GM18508 (cell line): ENCODE measurements around the gene CBY1.

Source experiments
- ATAC-seq: cut with Tn5 transposase; IDR thresholded peaks from one replicate; pipeline ENCODE4 v1.9.1; 2021; ENCODE audit warnings: moderate number of reproducible peaks; ENCODE audit not compliant: insufficient read depth, unreplicated experiment

CBY1 gene

DNA sequence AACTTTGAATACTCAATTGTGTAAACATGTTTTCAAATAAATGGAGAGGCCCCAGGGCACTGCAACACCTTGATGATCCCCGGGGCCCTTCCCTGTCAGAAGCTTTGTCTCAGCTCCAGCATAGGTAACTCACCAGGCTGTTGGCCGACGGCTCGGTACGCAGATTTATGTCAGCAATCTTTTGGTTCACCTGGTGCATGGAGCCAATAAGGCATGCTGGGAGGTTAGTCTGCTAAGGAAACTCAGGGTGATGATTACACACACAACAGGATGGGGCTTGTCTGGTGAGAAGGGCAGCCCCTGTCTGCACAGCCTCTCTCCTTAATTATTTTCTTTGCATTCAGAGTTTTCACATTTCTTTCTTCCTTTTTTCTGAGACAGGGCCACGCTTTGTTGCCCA, 11.0 kb upstream of the CBY1 start:
- no peak for ATAC-seq

DNA sequence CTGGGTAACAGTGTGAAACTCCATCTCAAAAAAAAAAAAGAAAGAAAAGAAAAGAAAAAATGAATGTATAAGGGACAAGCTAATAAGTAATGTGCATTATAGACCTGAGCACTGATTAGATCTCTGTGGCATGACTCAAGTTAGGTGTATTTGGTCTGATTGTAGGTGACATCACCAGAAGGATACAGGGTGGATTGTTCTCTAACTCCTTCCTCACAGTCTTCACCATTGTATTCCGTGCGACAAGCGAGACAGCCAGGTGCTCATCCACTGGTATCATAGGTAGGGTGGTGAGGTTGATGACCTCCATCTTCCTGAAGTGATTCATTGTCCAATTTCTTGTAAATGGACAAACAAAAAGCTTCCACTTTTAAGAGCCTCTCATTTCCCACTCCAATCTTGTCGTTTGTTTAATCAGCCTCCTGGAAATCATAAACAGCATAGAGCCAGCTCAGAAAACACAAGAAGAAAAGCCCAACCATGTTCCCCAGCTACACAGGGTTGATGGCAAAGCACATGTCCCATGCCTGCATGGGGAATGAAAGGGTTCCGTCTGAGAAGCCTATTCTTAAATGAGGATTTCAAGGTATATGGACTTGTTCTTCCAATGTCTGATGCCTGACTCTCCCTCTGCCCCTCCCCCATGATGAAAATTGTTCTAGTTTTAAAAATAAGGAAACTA, 6.5 kb upstream of the CBY1 start:
- ATAC-seq: no peak

DNA sequence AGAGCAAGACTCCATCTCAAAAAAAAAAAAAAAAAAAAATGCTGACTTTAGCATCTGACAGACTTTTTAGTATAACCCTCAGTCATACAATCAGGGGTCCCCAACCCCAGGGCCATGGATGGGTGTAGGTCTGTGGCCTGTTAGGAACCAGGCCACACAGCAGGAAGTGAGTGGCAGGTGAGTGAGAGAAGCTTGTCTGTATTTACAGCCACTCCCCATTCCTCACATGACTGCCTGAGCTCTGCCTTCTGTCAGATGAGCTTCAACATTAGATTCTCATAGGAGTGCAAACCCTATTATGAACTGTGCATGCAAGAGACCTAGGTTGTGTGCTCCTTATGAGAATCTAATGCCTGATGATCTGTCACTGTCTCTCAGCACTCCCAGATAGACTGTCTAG, 3.6 kb upstream of the CBY1 start:
- no peak for ATAC-seq

DNA sequence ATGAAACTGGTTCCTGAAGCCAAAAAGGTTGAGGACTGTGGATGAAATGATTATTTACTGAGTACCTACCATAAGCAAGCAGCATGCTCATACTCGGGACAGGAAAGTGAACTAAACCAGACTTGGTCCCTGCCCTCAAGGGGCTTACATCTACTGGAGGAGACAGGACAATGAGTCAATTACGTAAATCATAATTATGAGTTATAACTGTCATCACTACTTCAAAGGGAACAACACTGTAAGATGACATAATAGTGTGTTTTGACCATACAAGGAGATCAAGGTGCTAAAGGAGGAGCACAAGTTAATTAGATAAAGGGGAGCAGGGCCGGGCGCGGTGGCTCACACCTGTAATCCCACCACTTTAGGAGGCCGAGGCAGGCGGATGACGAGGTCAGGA, 2.7 kb upstream of the CBY1 start:
- ATAC-seq: no peak

DNA sequence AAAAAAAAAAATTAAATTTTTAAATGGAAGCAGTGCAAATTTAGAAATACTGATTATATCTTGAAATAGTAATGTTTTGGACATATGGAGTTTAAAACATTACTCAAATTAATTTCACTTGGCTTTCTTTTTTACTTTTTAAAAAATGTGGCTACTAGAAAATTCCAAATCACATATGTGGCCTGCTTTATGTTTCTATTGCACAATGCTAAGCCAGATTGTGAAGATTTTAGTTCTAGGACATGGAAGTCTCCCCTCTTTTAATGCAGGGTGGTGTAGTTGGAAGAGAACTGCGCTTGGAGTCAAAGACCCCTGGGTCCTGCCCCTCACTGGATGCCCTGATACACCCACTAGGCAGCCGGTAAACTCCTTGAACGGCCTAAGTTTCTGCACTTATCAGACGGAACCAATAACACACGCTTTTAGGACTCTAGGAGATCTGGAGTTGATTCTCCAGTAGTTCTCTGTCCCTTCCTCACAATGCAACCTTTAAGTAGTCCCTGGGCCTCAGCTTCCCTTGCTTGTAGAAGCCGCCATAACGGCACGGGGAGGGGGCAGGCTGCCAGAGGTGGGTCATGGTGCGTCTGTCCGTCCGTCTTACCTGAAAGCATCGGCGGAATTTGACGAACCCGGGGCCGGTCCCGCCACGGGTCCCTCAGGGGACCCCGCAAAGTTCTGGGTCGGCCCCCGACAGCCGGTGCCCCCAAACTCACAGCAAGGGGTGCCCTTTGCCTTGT, 751 bp upstream of the CBY1 start:
- no peak for ATAC-seq

DNA sequence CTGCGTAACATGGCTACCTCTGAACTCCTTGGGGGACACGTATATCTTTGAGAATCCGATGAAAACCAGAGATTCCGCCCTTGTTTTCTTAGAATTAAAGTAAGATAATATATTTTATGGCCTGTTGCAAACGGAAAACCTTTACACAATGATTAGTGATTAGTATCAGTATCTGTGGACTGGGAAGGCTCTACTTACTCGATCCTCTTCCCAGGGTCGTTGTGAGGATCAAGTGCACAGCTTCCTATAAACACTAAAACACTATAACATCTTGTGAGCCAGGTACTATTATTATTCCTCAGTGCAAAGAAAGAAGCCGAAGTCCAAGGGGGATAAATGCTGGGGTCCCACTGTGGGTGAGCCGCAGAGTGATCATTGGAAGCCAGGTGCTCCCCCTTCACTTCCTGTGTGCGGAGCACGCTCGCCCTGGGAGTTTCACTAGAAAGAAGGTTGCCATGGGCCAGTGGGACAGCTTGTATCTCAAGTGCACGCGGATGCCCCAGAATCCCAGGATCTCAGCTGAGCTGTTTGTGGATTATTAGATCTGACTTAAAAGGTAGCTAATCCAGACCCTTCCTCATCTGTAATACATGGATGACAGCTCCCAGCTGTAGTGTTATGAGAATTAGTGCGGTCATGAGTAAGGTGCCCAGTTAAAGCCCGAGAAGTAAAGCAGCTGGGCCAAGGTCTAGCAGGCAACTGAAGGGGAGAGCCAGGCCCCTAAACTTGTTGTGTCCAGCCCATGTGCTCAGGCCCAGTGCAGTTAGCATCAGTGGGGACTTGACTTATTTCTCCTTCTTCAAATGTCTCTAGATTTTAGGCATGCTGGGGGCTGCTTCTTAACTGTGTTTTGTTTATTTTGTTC, 839 bp downstream of the CBY1 start:
- no peak for ATAC-seq

DNA sequence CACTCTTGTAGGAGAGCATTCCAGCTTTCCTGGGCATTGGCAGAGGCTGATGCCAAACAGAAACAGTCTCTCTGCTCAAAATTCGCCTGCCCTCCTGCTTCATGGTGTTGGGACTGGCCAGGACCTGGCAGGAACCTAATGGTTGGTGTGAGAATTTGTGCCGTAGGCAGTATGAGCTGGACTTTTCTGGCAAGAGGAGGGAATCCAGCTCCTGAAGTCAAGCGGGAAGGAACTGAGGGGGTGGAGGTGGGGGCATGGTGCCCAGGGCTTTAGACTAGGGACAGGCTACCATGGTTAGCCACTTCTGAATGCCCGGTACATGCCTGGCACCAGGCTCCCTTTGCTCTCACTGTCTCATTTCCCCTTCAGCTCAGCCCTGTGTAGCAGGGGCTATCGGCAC, 18.4 kb downstream of the CBY1 start:
- no peak for ATAC-seq

DNA sequence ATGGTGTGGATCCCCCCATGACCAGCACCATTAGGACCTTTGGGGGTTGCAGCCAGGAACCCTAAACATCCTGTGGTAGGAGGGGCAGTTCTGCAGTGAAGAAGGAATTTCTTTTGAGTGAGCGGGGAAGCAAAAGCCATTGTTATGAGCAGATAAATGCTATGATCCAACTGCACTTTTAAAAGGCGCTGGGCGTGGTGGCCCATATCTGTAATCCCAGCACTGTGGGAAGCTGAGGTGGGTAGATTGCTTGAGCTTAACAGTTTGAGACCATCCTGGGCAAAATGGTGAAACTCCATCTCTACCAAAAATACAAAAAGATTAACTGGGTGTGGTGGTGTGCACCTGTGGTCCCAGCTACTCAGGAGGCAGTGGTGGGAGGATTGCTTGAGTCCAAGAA, 19.4 kb downstream of the CBY1 start:
- ATAC-seq: no peak

DNA sequence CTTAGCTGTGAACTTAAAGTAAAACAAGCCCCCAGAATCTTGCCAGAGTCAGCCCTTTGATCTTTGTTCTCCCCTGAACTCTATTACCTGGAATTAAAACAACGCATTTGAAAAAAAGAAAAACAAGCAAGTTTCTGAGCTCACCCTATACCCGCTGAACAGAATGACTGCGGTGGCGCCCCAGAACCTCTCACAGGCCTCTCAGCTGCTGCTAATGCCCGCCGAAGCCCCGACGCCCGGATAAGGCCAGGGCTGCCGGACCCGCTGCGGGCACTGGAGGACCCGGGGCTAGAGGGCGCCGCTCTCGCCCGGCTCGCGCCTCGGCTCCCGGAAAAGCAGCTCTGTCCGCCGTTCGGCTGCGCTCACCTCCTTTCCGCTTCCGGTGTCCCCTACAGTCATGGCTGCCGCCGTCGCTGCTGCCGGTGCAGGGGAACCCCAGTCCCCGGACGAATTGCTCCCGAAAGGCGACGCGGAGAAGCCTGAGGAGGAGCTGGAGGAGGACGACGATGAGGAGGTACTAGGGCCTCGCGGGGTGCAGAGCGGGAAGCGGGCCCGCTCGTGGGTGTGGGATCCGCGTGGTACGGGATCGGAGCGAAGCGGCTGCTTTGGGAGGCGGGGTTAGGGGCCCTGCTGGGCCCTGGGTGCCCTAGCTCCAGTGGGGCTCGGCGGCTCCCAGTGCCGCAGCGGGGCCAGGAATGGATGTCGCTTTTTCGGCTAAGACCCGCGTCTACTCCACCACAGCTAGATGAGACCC, 25.3 kb downstream of the CBY1 start, which contains the start of gene TOMM22:
TOMM22 (plus strand) TSS at position 376 of the 754 bp plus-strand sequence; CDS start at position 398, 22 bp downstream.
- no peak for ATAC-seq

DNA sequence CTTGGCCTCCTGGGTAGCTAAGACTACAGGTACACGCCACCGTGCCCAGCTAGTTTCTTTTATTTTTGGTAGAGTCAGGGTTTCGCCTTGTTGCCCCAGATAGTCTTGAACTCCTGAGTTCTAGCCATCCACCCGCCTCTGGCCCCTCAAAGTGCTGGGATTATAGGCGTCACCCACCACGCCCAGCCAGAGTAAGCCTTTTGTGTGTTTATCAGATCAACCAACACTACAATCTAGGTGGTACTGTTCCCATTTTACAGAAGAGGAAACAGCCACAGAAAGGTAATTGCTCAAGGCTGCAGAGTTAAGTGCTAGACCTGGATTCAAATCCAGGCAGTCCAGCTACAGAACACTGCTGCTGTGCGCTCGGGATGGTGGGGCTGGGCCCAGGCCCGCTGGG, 28.5 kb downstream of the CBY1 start:
- no peak for ATAC-seq

DNA sequence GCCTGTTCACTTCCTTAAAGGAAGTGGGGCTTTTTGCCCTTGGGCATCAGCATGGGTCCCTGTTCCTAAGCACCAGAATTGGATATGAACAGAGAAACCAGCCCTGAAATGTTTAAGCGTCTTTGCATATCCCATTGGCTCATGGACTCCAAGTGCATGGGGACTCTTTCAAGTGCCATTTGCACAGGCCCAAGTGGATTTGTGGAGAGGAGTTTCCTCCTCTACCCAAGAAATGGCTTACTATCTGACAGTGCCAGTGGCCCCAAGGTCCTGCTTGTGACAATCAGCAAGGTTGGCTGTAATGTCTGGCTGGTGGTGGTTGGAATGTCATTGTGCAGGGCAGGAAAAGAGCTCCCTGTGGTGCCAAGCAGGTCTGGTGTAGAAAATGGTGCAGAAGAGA, 29.3 kb downstream of the CBY1 start:
- ATAC-seq: no peak

DNA sequence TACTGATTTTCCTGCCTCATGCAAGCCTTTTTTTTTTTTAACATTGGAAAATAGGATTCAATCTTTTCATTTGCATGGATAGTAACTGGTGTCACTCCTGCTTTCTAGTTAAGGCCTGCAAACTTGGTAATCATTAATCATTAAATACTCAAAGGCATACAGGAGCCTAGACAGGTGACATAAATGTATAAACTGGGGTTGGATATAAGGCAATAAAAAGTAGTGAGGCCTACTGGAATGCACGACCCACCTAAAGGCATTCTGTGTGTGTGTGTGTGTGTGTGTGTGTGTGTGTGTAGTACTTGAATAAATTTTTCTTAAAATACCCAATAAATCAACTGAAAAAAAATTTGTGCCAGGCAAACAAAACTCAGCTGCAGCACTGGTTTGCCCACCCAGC, 33.2 kb downstream of the CBY1 start:
- no peak for ATAC-seq

DNA sequence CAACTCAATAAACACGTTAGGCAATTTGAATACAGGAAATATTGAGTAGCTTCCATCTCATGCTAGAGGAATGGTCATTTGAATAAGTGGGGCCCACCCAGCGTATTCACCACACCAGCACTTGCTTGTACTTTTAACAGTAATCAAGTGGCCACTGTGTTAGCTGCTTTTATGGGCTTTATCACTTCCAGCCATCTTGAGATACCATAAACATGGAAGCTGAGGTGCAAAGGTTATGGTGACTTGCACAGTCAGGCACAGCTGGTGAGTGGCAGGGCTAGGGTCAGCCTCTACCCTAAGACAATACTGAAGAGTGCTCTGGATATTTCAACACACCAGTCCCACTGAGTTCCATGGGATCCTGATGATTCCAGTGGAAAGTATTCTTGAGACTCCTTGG, 37.6 kb downstream of the CBY1 start:
- ATAC-seq: no peak

DNA sequence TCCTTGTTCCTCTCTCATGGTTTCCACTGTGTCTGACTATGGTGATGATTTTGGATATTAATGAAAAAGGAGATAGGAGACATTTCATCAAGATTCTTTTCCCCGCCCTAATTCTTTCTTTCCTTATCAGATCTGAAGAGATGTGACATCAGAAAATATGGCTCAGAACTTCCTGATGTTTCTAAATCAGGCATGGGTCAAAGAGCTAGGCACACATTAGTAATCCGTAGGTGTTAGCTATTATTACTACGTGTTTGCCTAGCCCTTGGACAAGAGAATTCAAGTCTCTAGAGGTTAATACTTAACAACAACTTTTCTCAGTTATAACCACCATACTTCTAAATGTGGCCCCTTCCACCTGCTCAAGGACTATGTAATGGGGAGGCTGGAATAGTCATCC, 38.5 kb downstream of the CBY1 start:
- ATAC-seq: no peak

DNA sequence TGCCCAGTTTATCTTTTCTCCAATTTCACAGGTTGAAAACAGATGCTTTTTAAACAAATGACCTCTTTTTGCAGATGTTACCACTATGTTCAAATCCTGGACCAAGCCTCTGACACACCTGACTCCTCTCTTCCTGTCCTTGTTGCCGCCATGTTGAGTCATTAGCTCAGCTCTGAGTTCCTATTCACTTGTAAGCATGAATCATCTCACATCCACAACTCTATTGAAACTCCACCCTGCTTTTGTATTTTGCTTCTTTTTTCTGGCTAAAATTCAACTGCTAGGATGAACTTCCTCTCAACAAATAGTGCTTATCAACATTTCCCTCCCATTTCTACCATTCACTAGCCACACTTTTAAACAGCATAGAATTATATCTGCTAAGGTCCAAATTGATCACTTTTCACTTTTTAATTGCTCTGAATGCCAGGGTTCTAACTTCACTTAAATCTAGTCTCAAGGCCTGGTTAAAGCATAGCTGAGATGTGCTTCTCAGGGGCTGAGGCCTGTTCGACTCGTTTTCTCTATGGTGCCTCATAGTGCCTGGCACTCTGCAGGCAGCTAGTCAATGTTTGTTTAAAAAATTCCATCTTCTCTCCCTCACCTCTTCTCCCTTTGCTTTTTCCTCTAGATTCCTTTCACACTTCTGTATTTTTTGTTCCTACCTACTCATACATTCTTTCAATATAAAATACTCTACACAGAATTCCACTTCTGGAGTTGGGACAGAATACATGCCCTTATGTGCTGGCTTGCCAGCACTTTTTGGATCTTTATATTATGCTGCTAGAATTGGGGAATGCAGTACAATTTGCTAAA, 40.4 kb downstream of the CBY1 start:
- ATAC-seq: no peak

DNA sequence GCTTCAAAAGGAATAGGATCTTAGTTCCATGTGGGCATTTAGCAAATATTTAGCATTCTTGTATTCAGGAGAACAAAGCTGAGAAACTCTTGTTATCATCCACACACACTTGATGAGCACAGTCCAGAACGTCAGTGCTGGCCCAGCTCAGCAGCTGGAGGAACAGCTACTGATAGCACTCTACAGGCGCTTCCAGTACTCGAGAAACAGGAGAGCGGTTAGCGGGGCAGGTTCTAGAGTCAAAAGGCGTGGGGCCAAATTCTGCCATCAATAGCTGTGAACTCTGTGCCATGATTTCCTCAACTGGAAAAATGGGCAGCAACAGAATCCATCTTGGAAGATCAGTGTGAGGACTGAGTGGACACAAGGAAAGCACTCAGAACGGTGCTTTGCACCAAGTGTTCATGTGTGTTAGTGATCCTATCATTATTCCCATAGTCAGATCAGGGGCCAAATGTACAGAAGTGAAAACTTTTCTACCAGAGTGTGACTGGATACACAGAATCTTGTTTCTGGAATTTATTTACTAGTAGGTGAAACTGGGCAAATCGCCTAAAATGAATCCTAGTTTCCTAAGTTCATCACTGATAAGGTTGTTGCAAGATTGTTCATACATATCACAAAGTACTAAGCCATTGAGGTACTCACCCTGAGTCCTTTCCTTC, 41.1 kb downstream of the CBY1 start:
- no peak for ATAC-seq

DNA sequence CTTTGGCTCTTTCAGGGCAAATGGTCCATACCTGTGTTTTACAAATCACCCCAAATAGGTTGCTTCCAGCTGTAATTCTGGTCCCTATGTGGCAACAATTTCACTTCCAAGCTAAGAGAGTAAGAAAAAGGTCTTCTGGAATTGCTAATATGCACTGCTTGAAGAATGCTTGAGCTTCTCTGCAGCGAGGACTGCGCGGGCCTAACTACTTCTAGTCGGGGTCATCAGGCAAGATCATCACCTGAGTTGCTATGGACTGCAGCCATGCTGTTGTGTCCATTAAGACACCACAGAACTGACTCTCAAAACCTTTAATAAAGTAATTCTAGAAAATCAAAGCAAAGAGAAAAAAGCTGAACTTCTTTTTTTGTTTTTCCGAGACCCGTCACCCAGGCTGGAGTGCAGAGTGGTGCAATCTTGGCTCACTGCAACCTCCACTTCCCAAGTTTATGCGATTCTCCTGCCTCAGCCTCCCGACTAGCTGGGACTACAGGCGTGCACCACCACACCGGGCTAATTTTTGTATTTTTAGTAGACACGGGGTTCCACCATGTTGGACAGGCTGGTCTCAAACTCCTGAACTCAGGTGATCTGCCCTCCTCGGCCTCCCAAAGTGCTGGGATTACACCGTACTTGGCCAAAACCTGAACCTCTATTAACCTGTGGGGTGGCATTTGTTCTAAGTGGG, 42.1 kb downstream of the CBY1 start:
- ATAC-seq: no peak

DNA sequence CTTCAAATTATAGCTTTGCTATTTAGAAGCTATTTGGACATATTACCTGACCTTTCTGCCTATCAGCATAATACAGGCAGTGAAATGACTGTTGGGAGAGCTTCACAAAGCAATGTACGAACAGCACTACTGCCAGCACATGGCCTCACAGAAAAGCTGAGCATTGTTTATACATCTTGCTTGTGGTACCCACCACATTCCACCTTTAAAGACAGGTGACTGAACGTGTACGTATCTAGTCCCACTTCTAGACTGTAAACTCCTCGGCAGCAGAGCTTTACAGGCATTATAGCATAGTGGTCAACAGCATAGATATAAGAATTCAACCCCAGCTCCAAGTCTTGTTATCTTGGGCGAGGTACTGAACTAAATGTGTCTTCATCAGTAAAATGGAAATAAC, 42.7 kb downstream of the CBY1 start:
- no peak for ATAC-seq

DNA sequence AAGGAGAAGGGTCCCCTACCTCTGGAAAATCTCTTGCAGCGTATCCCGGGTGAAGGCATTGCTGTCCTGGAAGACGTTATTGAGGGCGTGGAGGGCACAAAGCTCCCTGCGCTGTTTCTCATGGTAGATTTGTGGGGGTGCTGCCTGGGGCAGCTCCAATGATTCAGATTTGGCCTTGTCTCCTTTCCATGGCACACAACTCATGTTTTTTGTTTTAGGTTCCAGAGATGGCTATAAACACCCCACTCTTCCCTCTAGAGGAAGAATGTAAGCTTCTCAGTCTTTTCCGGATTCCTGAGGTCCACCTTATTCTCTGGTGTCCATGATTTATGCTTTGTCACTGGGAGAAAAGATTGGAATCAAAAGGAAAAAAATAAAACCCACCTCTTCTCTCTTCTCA, 43.3 kb downstream of the CBY1 start:
- no peak for ATAC-seq
